Cerebellar cortex (tissue), 1 donor: Measurements from ENCODE around the gene GNAT1.

Source experiments
- DNase-seq: peaks from one replicate; pipeline ENCODE4 v3.0.0-alpha.2; 2015; ENCODE audit warnings: low spot score

Gene GNAT1

GRCh38 chr3:50190936-50191660, at the start of gene GNAT1:
TSS of gene GNAT1 (plus strand) at chr3:50191610. CDS start at chr3:50191726, 116 bp downstream.
- DNase-seq = no peak

GRCh38 chr3:50146316-50146901, 45.0 kb upstream of the GNAT1 start:
- DNase-seq = no peak

- DNase-seq = no peak
These were observed 44.4 kb upstream of the GNAT1 start for GRCh38 chr3:50147016-50147415.

- peak; percentile 34 for DNase-seq
These were observed 44.0 kb upstream of the GNAT1 start for GRCh38 chr3:50147447-50147846.

- no peak for DNase-seq
These were observed 43.5 kb upstream of the GNAT1 start for GRCh38 chr3:50147861-50148260.

GRCh38 chr3:50150404-50150750, 41.0 kb upstream of the GNAT1 start:
- DNase-seq = no peak

- DNase-seq = no peak
These were observed 40.3 kb upstream of the GNAT1 start for GRCh38 chr3:50150863-50151686.

- no peak for DNase-seq
These were observed 39.7 kb upstream of the GNAT1 start for GRCh38 chr3:50151728-50152127.

GRCh38 chr3:50153782-50154475, 37.5 kb upstream of the GNAT1 start:
- DNase-seq = no peak

- peak; percentile 23 for DNase-seq
These were observed 37.0 kb upstream of the GNAT1 start for GRCh38 chr3:50154476-50154839.

GRCh38 chr3:50154840-50155490, 36.4 kb upstream of the GNAT1 start, which contains the start of gene SEMA3F:
TSS of gene SEMA3F (plus strand) at chr3:50155324. CDS start at chr3:50159623, 4,299 bp downstream.
- peak; percentile 58 for DNase-seq

- no peak for DNase-seq
These were observed 35.9 kb upstream of the GNAT1 start for GRCh38 chr3:50155491-50155878.

GRCh38 chr3:50155891-50156290, 35.5 kb upstream of the GNAT1 start:
- DNase-seq = peak; percentile 24

- no peak for DNase-seq
These were observed 34.6 kb upstream of the GNAT1 start for GRCh38 chr3:50156549-50157493.

GRCh38 chr3:50157827-50158529, 33.4 kb upstream of the GNAT1 start:
- DNase-seq = no peak

GRCh38 chr3:50158530-50159146, 32.8 kb upstream of the GNAT1 start:
- no peak for DNase-seq

- DNase-seq = no peak
These were observed 30.8 kb upstream of the GNAT1 start for GRCh38 chr3:50160561-50160983.

- DNase-seq = no peak
These were observed 30.1 kb upstream of the GNAT1 start for GRCh38 chr3:50161320-50161719.

GRCh38 chr3:50162034-50162883, 29.2 kb upstream of the GNAT1 start:
- no peak for DNase-seq
